Measurements from ENCODE around the gene SORL1. TPM values are rescaled to one million over a fixed set of nuclear protein-coding genes. Genes with fewer than 3 reads are reported as not detected.

SORL1 gene
- polyA plus RNA-seq, 1 donor from 2014 or later: 6.5 TPM

DNA sequence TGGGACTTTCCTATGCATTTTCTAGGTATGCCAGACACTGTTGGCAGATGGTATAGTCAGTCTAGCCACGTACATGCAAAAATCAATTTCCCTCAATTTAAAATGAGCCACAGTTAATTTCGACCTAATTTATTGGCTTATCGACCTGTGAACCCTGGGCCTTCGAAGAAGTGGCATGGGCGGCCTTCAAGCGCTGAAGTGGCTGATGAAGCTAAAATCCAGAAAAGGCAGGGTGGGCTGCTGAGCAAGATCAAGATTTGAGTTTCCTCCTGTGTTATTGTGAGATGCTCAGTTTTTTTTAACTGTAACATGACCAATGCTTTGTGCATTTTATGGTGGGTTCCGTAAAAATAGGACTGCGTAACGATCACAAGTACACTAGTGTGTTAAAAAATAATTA is 6.4 kb downstream of the SORL1 start:
- TF ChIP-seq EP300 (conservative IDR thresholded peaks at IDR 0.05; ENCODE audit: poor library complexity, severe bottlenecking) (no peak), EZH2 (IDR thresholded peaks at IDR 0.05; ENCODE audit: borderline replicate concordance, insufficient read depth, low read length, poor library complexity, severe bottlenecking) (no peak), SMC3 (conservative IDR thresholded peaks at IDR 0.05; ENCODE audit: poor library complexity) (no peak), POLR2AphosphoS5 (IDR thresholded peaks at IDR 0.05) (no peak), RAD21 (conservative IDR thresholded peaks at IDR 0.05) (no peak), TAF1 (IDR thresholded peaks at IDR 0.05; ENCODE audit: low read depth) (no peak), MXI1 (conservative IDR thresholded peaks at IDR 0.05; ENCODE audit: poor library complexity, severe bottlenecking) (no peak)
- TF ChIP-seq, protein P1, sequence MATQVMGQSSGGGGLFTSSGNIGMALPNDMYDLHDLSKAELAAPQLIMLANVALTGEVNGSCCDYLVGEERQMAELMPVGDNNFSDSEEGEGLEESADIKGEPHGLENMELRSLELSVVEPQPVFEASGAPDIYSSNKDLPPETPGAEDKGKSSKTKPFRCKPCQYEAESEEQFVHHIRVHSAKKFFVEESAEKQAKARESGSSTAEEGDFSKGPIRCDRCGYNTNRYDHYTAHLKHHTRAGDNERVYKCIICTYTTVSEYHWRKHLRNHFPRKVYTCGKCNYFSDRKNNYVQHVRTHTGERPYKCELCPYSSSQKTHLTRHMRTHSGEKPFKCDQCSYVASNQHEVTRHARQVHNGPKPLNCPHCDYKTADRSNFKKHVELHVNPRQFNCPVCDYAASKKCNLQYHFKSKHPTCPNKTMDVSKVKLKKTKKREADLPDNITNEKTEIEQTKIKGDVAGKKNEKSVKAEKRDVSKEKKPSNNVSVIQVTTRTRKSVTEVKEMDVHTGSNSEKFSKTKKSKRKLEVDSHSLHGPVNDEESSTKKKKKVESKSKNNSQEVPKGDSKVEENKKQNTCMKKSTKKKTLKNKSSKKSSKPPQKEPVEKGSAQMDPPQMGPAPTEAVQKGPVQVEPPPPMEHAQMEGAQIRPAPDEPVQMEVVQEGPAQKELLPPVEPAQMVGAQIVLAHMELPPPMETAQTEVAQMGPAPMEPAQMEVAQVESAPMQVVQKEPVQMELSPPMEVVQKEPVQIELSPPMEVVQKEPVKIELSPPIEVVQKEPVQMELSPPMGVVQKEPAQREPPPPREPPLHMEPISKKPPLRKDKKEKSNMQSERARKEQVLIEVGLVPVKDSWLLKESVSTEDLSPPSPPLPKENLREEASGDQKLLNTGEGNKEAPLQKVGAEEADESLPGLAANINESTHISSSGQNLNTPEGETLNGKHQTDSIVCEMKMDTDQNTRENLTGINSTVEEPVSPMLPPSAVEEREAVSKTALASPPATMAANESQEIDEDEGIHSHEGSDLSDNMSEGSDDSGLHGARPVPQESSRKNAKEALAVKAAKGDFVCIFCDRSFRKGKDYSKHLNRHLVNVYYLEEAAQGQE (IDR thresholded peaks at IDR 0.05; ENCODE audit: borderline replicate concordance): no peak
- TF ChIP-seq, protein P2, sequence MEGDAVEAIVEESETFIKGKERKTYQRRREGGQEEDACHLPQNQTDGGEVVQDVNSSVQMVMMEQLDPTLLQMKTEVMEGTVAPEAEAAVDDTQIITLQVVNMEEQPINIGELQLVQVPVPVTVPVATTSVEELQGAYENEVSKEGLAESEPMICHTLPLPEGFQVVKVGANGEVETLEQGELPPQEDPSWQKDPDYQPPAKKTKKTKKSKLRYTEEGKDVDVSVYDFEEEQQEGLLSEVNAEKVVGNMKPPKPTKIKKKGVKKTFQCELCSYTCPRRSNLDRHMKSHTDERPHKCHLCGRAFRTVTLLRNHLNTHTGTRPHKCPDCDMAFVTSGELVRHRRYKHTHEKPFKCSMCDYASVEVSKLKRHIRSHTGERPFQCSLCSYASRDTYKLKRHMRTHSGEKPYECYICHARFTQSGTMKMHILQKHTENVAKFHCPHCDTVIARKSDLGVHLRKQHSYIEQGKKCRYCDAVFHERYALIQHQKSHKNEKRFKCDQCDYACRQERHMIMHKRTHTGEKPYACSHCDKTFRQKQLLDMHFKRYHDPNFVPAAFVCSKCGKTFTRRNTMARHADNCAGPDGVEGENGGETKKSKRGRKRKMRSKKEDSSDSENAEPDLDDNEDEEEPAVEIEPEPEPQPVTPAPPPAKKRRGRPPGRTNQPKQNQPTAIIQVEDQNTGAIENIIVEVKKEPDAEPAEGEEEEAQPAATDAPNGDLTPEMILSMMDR (IDR thresholded peaks at IDR 0.05; ENCODE audit: poor library complexity, severe bottlenecking): no peak
- H3K36me3 ChIP-seq (ENCODE audit: insufficient read depth, low read length): no peaks in the 10 kb centered on the region
- H3K9me2 ChIP-seq (ENCODE audit: insufficient read depth, low read length): no peaks in the 10 kb centered on the region
- H3K9ac ChIP-seq (ENCODE audit: low read length): no peak overlapping the region
- no peaks in the 10 kb centered on the region for H3K79me2 ChIP-seq (replicated peaks; ENCODE audit: insufficient read depth, low read length)
- no peak overlapping the region for H2AFZ ChIP-seq (ENCODE audit: low read depth, low read length)
- no peak overlapping the region for H3K27ac ChIP-seq (ENCODE audit: low read length)
- H3K4me2 ChIP-seq (ENCODE audit: low read length): no peak overlapping the region
- no peaks in the 10 kb centered on the region for H3K27me3 ChIP-seq (ENCODE audit: insufficient read depth, low read depth, low read length)
- H3K9me3 ChIP-seq (ENCODE audit: low read length): no peaks in the 10 kb centered on the region
- no peaks in the 10 kb centered on the region for H3F3A ChIP-seq (ENCODE audit: insufficient read depth, low read length, poor library complexity, severe bottlenecking)
- H4K20me1 ChIP-seq (ENCODE audit: insufficient read depth): no peaks in the 10 kb centered on the region
- no peak overlapping the region for H3K4me3 ChIP-seq (ENCODE audit: low read length)

DNA sequence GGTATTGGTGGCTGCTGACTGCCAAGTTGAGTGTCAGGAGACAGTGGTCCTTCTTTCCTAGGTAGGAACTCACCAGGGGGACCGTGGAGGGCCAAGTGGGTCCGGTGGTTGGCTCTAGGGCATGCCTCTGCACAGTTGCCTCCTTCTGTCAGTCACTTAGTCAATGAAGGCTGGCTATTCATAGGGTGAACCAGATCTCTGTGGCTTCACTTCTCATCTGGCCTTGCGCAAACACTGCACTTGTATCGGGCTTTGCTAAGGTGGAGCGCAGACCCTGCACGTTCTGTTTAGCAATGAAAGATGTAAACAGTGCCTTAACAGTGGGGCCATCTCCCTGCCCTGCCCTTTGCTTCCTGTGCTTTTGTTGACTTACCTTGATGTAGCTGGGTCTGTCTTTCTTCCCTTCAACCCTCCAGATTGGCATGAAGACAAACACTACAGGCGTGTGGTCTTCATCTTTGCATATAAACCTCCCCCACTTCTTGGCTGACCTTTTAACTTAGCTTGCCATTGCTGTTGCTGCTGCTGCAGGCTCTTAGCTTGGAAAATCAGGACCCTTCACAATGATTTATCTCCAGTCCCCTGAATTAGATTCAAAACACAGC is 7.4 kb downstream of the SORL1 start:
- no peak overlapping the region for H3K27ac ChIP-seq (ENCODE audit: low read length)
- no peaks in the 10 kb centered on the region for H3K9me2 ChIP-seq (ENCODE audit: insufficient read depth, low read length)
- no peaks in the 10 kb centered on the region for H3K79me2 ChIP-seq (replicated peaks; ENCODE audit: insufficient read depth, low read length)
- no peak overlapping the region for H3K9ac ChIP-seq (ENCODE audit: low read length)
- H2AFZ ChIP-seq (ENCODE audit: low read depth, low read length): no peak overlapping the region
- H3K4me3 ChIP-seq (ENCODE audit: low read length): no peak overlapping the region
- no peaks in the 10 kb centered on the region for H3F3A ChIP-seq (ENCODE audit: insufficient read depth, low read length, poor library complexity, severe bottlenecking)
- no peaks in the 10 kb centered on the region for H3K9me3 ChIP-seq (ENCODE audit: low read length)
- no peaks in the 10 kb centered on the region for H3K27me3 ChIP-seq (ENCODE audit: insufficient read depth, low read depth, low read length)
- TF ChIP-seq RAD21 (conservative IDR thresholded peaks at IDR 0.05) (no peak), MXI1 (conservative IDR thresholded peaks at IDR 0.05; ENCODE audit: poor library complexity, severe bottlenecking) (no peak), POLR2AphosphoS5 (IDR thresholded peaks at IDR 0.05) (no peak), SMC3 (conservative IDR thresholded peaks at IDR 0.05; ENCODE audit: poor library complexity) (no peak), EP300 (conservative IDR thresholded peaks at IDR 0.05; ENCODE audit: poor library complexity, severe bottlenecking) (no peak), TAF1 (IDR thresholded peaks at IDR 0.05; ENCODE audit: low read depth) (no peak), EZH2 (IDR thresholded peaks at IDR 0.05; ENCODE audit: borderline replicate concordance, insufficient read depth, low read length, poor library complexity, severe bottlenecking) (no peak)
- TF ChIP-seq, protein P1 (IDR thresholded peaks at IDR 0.05; ENCODE audit: borderline replicate concordance): no peak
- TF ChIP-seq, protein P2 (IDR thresholded peaks at IDR 0.05; ENCODE audit: poor library complexity, severe bottlenecking): no peak
- no peak overlapping the region for H3K4me2 ChIP-seq (ENCODE audit: low read length)
- no peaks in the 10 kb centered on the region for H3K36me3 ChIP-seq (ENCODE audit: insufficient read depth, low read length)
- H4K20me1 ChIP-seq (ENCODE audit: insufficient read depth): no peaks in the 10 kb centered on the region

Data from neural cell (in vitro differentiated cells).